IMR-90 (cell line): Measurements from ENCODE around the gene ATP5F1B.
A peak's percentile ranks its signal among the peaks of the same experiment; 100 is the strongest.

Source experiments
- CEBPB ChIP-seq: IDR thresholded peaks from 2 replicates; pipeline ENCODE4 v1.6.1; 2012; ENCODE audit warnings: low read depth, low read length, improper control_type of control experiment
- CTCF ChIP-seq: conservative IDR thresholded peaks from 2 replicates; pipeline ENCODE4 v1.5.1; 2012; ENCODE audit warnings: mild to moderate bottlenecking, low read depth, low read length, improper control_type of control experiment
- ELK1 ChIP-seq: fragments of 150-350 bp; IDR thresholded peaks from 2 replicates; pipeline ENCODE4 v1.6.1; 2016; ENCODE audit warnings: low read depth, mild to moderate bottlenecking, low read length, moderate library complexity, borderline replicate concordance
- POLR2A ChIP-seq: IDR thresholded peaks from 2 replicates; pipeline ENCODE4 v1.6.1; 2012; ENCODE audit warnings: mild to moderate bottlenecking, low read depth, low read length
- SMC3 ChIP-seq: fragments of 150-350 bp; IDR thresholded peaks from 2 replicates; pipeline ENCODE4 v1.6.1; 2016; ENCODE audit warnings: low read depth, mild to moderate bottlenecking, antibody characterized with exemption, low read length, moderate library complexity

GRCh38 chr12:56601503-56601902 is 44.3 kb downstream of the ATP5F1B start:
- no peak; the same call in 1 of the 2 replicates for TF ChIP-seq CTCF
- TF ChIP-seq POLR2A = no peak
- TF ChIP-seq ELK1 = no peak
- no peak for TF ChIP-seq CEBPB
- 0 out of 2 replicates have a peak, but pooled peaks have one; percentile 15 for TF ChIP-seq SMC3
